Measurements from ENCODE around the gene SSTR5. TPM values are rescaled to one million over a fixed set of nuclear protein-coding genes. Genes with fewer than 3 reads are reported as not detected.

The SSTR5 gene
- total and polyA plus RNA-seq, 10 of the 15 experiments (the other 5 are each of a cell fraction or from before 2014, with no cell fraction given) = not detected

DNA sequence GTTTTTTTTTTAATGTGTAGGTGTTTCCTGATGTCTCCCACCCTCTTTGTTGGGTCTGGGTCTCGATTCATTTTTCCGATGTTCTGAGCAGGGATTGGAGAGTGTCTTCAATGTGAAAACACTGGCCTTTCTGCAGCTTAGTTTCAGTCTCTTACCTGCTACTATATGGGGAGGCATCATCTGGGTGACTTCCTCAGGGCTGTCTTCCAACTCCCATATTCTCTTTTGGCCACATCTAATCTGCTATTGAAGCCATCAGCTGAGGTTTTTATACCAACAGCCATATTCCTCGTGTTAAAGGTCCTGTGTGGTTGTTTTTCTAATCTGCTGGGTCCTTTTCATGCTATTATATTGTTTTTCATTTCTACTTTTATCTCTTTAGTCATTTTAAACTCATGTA, 13.2 kb upstream of the SSTR5 start:
- no peaks in the 10 kb centered on the region for H4K20me1 ChIP-seq (ENCODE audit: control insufficient read depth, insufficient read depth)
- ChIA-PET CTCF (no interaction called here), RAD21 (ENCODE audit: unreplicated experiment) (no interaction called here), SMC1A (ENCODE audit: uncharacterized antibody, unreplicated experiment) (no interaction called here), POLR2A (no interaction called here)
- H3K4me3 ChIP-seq = no peak overlapping the region
- in situ Hi-C loops (cut with MboI) (no loop called here), intact Hi-C loops (cut with micrococcal nuclease; ENCODE audit: unreplicated experiment) (no loop called here)
- DNase-seq (ENCODE audit: low read depth, low spot score) (no peak), FAIRE-seq (no peak), ATAC-seq (no peak)
- H3K27ac ChIP-seq (ENCODE audit: control insufficient read depth, insufficient read depth) = no peak overlapping the region
- H3K9me3 ChIP-seq (replicated peaks; ENCODE audit: control insufficient read depth, insufficient read depth, low read length) = peaks cover 2% of the 10 kb centered on the region; the same call in 1 of the 3 replicates
- H3K9ac ChIP-seq (ENCODE audit: control insufficient read depth, insufficient read depth, low read length) = no peak overlapping the region
- BruUV-seq (replicated peaks) = no TSS peak
- no peaks in the 10 kb centered on the region for H3K4me1 ChIP-seq (ENCODE audit: control insufficient read depth, insufficient read depth, low read length)
- H2AFZ ChIP-seq (ENCODE audit: control insufficient read depth, low read depth, low read length) = no peak overlapping the region
- H3K27me3 ChIP-seq (replicated peaks in 1 of 2; ENCODE audit: control insufficient read depth in 2 of 2, insufficient read depth in 2 of 2, low read length in 1 of 2) = no peaks in the 10 kb centered on the region
- TF ChIP-seq MXI1 (IDR thresholded peaks at IDR 0.05; ENCODE audit: low read depth, low read length) (no peak), MTA2 (IDR thresholded peaks at IDR 0.05; ENCODE audit: low read depth) (no peak), ZNF622 (IDR thresholded peaks at IDR 0.05) (no peak), LARP7 (IDR thresholded peaks at IDR 0.05) (no peak)
- TF ChIP-seq, protein P1, sequence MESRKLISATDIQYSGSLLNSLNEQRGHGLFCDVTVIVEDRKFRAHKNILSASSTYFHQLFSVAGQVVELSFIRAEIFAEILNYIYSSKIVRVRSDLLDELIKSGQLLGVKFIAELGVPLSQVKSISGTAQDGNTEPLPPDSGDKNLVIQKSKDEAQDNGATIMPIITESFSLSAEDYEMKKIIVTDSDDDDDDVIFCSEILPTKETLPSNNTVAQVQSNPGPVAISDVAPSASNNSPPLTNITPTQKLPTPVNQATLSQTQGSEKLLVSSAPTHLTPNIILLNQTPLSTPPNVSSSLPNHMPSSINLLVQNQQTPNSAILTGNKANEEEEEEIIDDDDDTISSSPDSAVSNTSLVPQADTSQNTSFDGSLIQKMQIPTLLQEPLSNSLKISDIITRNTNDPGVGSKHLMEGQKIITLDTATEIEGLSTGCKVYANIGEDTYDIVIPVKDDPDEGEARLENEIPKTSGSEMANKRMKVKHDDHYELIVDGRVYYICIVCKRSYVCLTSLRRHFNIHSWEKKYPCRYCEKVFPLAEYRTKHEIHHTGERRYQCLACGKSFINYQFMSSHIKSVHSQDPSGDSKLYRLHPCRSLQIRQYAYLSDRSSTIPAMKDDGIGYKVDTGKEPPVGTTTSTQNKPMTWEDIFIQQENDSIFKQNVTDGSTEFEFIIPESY (IDR thresholded peaks at IDR 0.05) = no peak
- TF ChIP-seq, protein P2, sequence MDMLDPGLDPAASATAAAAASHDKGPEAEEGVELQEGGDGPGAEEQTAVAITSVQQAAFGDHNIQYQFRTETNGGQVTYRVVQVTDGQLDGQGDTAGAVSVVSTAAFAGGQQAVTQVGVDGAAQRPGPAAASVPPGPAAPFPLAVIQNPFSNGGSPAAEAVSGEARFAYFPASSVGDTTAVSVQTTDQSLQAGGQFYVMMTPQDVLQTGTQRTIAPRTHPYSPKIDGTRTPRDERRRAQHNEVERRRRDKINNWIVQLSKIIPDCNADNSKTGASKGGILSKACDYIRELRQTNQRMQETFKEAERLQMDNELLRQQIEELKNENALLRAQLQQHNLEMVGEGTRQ (IDR thresholded peaks at IDR 0.05; ENCODE audit: borderline replicate concordance, low read depth, low read length) = no peak
- H3K79me2 ChIP-seq (ENCODE audit: control insufficient read depth, insufficient read depth, low read length) = no peaks in the 10 kb centered on the region
- no peaks in the 10 kb centered on the region for H3K36me3 ChIP-seq (ENCODE audit: control insufficient read depth in 2 of 2, insufficient read depth in 2 of 2, low read length in 1 of 2)
- H3K4me2 ChIP-seq (ENCODE audit: control insufficient read depth, insufficient read depth) = no peak overlapping the region
- WGBS (ENCODE audit: insufficient coverage, insufficient replicate concordance, low lambda C conversion rate, missing lambda C conversion rate) = 28% methylated on average over 3 of the region's 3 CpGs

Data from GM12878 (cell line).